DMS114 treated with DMSO at 0.1 percent for 48 hours (cell line): ENCODE measurements around the gene FIBCD1.

Experiments used
- DNase-seq: peaks from one replicate; lab custom pipeline; 2025; ENCODE audit not compliant: unreplicated experiment; lab: John Stamatoyannopoulos, UW

FIBCD1 gene

DNA sequence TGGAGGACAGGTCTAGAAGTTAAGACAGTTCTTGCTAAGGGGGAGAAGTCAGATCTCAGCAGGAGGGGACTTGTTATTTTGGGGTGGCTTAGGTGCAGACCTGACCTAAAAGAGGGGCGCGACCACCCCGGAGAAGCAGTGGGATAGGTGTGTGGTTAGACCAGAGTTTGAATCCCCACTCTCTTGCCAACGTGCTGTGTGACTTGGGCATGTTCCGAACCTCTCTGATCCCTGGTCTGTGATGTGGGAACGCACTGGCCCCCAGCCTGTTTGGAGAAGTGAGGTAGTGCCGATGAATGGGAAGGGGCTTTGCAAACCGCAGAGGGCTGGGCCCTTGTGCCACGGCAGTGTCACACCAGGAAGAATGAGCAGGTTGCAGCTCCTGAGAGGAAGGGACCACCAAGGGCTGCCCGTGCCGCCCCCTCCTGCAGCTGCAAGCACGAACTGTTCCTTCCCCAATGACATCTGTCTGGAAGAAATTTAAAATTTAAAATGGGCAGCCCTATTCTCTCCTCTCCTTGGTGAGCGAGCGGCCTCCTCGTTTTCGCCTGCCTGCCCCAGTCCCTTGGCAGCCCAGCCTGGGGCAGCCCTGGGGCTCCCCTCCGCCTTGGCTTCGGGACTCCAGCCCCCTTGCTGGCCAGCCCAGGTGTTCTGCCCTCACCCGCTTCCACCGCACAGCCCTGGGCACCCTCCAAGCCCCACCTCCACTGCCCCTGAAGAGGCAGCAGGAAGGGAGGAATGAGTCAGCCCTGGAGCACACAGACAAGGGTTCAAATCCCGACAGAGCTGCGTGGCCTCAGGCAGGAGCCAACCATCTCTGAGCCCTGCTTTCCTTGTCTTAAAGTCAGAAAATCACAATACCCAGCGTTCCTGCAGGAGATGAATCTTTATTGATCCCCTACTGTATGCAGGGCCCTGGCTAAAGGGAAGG is 1.6 kb downstream of the FIBCD1 start:
- DNase-seq = no peak

DNA sequence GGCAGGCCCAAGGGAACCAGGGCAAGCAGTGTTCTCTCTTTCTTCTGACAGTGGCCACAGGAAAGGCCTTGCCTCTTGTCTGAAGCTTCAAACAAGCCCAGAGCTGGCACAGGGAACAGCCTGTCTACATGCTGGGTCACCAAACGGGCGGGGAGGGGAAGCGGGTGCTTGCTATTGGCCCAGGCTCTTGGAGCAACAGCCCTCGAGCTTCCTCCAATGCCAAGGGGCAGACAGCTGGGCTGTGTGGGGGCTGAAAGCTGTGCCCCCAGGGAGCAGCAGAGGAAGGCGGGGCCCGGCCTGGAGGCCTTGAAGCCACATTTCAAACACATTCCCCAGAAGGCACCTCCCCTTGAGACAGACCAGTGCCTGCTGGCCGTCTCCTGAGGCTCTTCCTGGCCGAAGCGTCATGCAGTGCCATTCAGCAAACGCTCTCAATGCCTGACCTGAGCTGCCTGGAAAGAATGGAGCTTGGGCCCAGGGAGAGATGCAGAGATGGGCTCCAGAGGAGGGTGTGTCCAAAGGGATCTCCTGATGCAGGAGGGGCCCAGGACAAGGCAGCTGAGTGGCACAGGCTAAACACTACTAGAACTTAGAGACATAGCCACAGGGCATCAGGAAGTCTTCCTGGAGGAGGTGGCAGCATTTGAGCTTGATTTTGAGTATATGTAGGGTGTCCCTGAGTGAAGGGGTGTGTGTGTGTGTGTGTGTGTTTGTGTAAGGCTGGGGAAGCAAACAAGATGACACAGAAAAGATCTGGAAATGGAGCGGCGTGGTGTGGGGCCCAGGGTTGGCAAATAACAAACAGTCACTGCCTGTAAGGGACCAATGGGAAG is 2.5 kb downstream of the FIBCD1 start:
- DNase-seq = no peak

DNA sequence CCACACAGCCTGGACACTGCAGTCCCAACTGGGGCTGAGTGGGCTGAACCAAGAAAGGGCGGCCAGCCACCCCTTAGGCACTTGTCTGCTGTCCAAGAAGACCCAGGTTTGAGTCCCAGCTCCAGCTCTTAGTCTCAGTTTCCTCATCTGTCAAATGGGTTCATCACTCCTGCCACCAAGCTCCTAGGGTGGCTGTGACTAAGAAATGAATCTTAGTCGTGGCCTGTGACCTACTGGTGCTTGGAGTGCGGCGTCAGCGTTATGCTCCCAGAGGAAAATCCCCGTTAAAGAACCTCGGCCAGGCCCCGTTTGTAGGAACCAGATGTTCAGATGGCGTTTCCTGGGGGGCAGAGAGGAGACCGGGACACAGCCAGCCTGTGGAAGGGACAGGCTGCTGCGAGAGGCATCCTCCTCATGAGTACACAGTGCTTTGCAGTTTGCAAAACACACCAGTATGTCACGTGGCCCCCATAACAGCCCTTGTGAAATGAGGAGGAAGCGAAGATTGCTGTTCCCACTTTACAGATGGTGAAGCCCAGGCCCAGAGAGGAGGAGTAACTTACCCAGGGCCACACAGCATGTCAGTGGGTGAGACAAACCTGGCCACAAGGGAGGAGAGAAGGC is 3.3 kb downstream of the FIBCD1 start:
- no peak for DNase-seq

DNA sequence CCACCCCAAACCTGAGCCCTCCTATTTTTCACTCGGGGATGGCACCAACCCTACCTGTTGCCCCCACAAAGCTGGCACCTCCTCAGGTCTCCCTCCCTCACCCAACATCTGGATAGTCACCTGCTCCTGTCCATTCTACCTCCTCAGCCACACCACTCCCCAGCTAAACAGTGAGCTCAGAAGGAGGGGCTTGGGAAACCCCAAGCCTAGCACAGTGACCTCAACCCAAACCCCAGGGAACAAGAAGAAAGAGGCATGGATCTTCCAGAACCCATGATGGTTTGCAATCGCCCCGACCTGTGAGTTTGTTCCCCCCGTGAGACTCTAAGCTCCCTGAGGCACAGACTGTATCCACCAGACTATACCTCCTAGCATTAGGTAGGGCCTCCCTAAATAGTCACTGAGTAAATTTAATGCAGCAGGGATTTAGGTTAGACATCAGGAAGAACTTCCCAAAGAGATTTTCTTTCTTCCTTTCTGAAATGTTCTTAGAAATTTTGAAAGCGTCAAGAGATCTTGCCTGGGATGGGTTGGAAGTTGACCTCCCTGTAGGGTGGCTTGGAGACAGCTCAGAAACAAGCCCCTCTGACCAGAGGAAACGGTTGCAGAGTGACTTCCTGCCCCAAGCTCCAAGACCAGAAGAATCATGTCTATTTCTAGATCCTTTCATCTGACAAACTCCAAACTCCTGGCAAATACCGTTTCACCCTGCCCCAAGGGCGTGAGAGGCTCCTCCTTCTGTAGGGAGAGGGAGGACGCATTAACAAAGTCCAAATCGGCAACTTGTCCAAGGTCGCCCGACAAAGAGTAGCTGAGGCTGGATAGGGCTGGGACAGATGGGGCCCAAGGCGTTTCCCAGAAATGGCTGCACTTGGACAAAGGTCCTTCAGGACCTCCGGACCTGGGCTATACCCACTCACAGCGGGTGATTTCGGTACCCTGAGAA is 4.1 kb downstream of the FIBCD1 start:
- DNase-seq = no peak

DNA sequence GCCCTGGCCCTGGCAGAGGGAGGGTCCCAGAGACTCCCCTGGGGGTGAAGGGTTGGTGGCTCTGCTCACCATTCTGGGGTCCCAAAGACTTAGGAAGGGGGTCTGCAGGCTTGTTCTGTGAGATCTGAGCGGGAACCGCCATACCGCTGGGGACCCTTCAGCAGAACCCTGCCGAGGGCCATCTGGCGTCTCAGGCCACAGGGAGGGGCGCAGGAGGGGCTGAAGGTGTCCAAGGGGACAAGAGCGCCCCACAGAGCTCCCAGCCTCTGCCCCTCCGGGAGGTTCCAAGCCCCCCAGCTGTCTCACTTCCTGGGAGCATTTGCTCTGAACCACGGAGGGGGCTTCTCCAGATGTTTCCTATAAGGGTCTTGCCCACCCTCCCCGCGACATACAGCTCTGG is 4.8 kb downstream of the FIBCD1 start:
- DNase-seq = no peak

DNA sequence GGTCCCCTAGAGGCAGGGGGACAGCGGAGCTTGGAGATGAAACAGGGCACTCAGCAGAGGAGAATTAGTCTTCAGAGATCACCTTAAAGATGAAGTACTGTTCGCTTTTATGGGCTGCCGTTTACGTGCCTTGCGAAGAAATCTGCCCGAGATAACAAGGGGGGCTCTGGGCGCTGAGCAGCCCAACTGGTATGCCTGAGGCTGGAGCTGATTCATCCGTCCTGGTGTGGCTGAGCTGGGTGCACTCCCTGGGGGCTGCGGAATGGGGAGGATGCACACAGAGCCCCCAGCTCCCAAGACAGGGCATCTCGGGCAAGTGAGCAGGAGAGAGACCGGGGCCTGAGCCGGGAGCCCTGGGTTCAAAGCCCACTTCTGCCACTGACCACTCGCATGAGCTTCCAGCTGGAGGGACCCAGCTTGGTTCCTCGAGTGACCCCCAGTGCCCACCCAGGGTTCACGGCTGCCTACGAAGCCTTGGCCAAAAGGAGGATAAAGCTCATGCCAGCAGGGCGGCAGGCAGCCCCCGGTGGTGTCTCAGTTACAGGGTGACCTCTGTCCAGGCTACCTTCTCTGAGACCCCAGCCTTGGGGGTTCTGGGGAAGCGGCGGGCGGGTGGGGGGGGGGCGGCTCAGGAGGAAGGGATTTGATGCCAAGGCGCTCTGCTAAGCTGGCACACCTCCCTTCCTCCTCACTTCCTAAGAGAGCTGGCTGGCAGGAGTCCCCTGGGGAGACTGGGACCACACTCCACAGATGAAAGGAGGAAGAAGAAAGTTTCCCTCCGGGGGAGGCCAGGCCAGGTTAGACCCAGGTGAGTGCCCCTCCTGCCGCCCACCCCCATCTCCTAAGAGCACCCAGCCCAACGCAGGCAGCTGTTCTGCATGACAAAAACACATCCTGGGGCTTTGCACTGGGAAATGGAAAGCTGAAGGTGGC is 5.7 kb downstream of the FIBCD1 start:
- no peak for DNase-seq

DNA sequence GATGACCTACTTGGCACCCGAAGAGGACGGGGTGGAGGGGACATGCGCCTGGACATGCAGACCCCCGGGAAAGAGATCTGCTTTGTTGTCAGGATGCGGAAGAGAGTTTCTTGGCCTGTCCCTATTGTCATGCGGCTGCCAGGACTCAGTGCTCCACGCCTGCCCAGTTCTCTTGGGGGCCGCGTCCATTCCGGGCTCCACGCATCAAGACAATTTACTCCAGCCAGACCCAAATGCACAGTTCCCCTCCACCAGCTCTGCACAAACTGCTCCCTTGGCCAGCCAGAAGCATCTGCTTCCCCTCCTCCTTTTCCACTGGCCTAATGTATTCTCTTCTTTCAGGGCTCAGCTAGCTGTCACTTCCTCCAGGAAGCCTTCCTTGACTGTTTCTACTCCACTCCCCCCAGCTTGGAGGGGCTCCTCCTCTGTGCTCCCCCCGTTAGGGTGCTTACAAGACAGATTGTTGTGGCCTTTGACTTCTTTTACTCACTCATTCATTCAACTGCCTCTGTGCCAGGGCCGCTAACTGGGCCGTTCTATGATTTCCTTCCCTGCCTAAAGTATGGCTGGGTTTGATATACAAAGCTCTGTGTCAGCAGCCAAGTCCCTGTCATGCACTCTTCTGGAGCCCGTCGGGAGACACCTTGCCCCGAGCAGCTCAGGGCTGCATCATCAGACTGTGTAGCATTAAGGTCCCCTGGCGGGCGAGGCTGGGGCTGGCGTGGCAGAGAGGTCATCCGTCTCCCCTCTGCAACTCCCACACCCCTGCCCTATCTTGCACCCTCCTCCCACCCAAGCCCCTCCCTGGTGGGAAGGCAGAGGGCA is 6.6 kb downstream of the FIBCD1 start:
- DNase-seq = no peak

DNA sequence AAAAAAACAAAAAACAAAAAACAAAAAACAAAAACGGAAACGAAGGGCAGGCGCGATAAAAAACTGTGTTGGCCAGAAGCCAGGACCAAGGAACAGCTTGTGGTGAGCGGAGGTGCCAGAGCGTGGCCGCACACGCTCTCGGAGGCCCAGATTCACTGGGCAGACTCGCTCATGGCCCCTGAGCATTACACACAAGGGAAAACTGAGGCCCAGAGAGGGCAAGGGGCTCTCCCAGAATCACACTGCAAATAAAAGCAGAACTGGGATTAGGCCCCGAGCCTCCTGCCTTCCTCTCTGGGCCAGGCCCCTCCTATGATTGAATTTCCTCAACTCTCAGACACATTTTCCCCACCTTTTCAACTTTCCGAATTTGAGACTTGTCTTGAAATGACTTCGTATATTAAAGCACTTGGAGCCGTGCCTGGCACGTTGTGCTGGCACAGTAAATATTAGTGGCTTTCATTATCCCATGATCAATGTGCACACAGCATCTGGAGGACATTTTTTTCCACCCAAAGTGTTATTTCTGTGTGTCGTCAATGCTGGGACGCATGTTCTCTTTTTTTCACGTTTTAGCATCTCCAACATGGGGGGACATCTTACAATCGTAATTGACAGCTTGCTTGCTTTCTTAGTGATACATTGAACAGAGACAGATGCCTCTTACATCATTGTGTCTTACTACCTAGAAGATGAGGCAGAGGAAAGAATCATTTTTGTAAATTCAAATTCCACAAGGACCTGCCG is 7.4 kb downstream of the FIBCD1 start:
- no peak for DNase-seq

DNA sequence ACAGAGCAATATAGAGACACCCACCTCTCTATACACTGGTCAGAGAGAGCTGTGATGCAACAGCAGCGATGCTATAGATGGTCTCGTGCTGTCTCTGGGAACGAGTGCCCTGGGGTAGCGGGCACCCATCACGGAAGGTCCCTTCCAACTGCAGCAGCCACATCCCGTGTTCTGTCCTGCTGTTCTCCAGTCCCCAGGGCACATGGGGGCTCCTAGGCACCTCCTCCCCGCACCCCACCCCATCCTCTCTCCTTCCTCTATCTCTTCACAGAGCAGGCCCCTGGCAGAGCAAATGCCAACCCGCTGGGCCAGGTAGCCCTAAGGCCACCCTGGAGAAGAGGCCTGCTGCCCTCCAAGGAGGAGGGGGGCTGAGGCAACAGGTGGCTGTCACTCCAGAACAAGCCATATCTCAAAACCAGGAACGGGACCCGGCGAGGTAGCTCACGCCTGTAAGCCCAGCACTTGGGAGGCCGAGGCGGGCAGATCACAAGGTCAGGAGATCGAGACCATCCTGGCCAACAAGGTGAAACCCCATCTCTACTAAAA is 8.2 kb downstream of the FIBCD1 start:
- DNase-seq = no peak

DNA sequence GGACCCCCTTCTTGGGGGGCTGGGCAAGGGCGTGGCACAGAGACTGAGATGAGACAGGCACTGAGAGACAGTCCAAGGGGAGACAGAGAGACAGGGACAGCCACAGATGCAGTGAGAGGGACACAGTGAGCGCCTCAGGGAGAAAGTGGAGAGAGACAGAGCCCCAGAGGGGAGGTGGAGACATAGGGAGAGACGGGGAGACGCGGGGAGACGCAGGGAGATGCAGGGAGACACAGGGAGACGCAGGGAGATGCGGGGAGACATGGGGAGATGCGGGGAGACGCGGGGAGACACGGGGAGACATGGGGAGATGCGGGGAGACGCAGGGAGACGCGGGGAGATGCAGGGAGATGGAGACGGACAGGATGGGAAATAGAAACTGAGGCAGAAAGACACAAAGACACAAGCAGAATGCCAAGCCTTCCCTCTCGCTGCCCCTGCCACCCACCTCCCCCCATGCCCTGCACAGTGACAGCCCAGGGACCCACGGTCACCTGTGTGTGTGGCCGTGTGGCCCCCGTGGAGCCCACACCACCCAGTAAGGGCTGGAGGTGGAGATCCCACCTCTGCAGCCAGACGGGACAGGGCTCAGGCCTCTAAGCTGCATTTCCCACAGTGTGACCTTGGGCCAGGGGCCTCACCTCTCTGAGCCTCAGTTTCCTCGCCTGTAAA is 8.8 kb downstream of the FIBCD1 start:
- DNase-seq = no peak

DNA sequence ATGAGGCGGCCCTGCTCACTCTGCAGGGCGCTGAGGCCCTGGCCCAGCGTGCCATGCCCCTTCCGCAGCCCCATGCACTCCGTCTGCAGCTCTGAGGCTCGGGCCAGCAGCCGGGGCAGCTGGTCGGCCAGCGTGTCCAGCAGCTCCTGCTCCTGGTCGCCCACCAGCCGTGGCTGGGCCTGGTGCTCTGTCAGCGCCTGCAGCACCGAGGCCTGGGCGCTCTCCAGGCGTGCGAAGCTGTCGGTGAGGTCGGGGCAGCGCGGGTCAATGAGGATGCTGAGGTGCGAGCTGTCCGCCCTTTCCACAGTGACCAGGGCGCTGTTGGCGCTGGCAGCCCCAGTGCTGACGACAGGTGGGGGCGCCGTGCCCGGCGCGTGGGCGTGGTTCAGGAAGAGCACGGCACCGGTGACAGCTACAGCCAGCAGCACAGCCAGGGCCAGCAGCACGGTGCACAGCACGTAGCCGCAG is 9.4 kb downstream of the FIBCD1 start:
- DNase-seq = no peak

DNA sequence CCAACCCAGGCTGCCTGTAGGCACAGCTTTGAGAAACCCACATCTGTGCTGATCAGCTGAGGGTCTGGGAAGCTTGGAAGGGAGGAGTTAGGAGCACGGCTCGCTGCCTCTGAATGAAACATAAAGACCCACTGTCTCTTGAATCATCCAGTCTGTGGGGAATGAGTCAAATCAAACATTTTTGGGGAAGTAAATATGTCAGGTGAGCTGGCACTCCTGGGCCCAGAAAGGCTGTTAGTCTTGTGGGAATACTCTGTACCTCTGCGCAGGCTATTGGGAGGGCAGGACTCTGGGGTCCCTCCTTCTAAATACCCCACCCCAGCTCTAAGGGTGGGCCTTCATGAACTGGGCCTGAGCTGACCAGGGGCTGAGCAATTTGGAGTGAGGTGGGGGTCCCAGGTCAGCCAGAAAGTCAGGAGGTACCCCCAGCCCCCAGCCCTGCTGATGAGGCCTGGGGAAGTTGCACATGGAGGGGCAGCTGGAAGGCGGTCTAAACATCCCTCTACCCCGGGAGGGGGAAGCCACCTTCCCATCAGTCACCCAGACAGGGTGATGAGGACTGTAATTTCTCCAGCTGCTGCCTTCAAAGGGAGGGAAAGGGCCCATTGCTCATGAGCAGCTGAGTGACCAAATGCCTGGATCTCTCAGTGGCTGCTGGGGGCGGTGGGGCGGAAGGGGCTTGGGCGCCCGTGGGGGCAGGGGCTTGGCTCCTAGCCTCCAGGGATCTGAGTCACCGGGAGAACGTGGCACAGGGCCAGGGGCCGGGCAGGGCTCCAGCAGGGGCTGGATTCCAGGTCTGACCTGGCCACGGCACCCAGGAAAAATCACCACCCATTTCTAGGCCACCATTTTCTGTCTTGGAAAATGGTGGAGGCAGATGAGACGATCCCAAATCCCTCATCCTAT is 10.8 kb downstream of the FIBCD1 start:
- no peak for DNase-seq

DNA sequence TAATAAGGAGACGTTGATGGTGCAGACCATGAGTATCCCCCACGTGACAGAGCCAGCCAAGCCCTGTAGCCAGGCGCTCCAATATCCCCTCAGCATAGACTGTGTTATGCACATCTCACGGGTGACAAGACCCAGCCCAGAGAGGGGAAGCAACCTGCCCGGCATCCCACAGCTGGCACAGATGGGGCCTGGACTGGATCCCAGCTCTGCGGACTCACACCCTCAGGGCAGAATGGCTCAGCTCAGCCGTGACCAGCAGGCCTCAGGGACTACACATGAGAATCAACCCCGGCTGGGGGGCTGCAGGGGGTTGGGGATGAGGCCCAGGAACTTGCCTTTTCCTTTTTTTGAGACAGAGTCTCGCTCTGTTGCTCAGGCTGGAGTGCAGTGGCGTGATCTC is 11.7 kb downstream of the FIBCD1 start:
- DNase-seq = no peak

DNA sequence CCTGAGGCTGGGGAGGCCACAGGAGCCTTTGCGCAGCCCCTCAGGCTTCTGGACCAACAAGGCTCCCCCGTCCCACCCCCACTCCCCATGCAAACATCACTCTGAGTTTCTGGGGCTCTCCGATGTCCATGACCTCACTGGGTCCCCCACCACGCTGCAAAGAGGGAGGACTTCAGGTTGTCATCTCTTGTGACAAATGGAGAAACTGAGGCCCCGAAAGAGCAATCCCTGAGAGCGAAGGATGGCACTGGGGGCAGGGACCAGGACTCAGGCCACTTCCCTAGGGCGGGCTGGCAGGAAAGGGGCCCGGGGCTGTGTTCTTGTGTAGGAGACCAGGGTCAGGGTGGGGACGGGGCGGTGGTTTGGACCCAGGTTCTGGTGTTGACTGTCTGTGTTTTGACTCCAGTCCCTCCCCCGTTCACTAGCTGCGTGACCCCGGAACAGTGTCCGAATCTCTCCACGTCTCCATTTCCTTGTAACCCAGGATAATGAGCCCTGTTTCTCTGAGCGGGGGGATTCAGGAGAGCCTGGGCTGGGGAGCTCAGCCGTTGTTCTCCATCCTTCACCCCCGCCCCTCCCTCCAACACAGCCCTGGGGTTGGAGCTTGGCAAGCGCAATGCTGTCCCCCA is 13.9 kb downstream of the FIBCD1 start:
- no peak for DNase-seq

DNA sequence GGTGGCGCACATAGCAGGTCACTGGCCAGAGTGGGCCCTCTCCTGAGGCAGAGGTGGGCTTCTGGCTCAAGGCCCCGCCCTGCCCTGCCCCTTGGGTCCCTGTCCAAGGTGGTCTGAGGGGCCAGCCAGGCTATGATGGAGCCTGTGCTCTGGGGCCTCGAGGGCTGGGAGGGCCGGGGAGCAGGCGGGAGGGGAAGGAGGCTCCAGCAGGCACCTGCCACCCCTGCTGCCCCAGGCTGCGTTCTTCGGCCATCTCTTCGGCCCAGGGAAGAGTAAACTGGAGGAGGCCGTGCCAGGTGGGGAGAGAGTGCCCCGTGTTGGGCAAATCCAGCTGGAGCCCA is 14.6 kb downstream of the FIBCD1 start:
- no peak for DNase-seq
